CD4-positive, CD25-positive, alpha-beta regulatory T cell (primary cell): ENCODE measurements around the gene ANXA5. TPM values are rescaled to one million over a fixed set of nuclear protein-coding genes. Genes with fewer than 3 reads are reported as not detected.
"Not testable (repeated sequence)": the region's sequence is repeated elsewhere in the genome, so short reads cannot be mapped to it uniquely, and the experiment has no call there.

Experiments used
- ATAC-seq, 2 donors: fragments of 150-1000 bp; cut with Tn5 transposase; one replicate each; pipeline ENCODE4 v1.10.0; 2021; ENCODE audit warnings: low read depth in 2 of 2, moderate number of reproducible peaks in 2 of 2, moderate library complexity in 1 of 2
- DNase-seq, 3 donors: peaks; one replicate each; pipeline versions ENCODE4 v3.0.0 to v3.0.0-alpha.2; 2012 to 2022; ENCODE audit warnings: mixed read lengths in 1 of 3
- H3K27ac ChIP-seq: one replicate; pipeline ENCODE4 v1.7.0; 2013; ENCODE audit warnings: mild to moderate bottlenecking, low read length; ENCODE audit not compliant: insufficient read depth, poor library complexity, severe bottlenecking
- H3K27me3 ChIP-seq: one replicate; pipeline ENCODE4 v1.7.0; 2013; ENCODE audit warnings: low read length; ENCODE audit not compliant: control insufficient read depth, insufficient read depth
- H3K36me3 ChIP-seq: one replicate; pipeline ENCODE4 v1.7.0; 2013; ENCODE audit warnings: mild to moderate bottlenecking, low read length, moderate library complexity; ENCODE audit not compliant: control insufficient read depth, insufficient read depth
- H3K4me1 ChIP-seq: 2 replicates; pipeline ENCODE4 v1.7.0; 2013; ENCODE audit warnings: mild to moderate bottlenecking, low read length; ENCODE audit not compliant: insufficient read depth, control insufficient read depth, poor library complexity, severe bottlenecking
- H3K4me3 ChIP-seq: one replicate; pipeline ENCODE4 v1.7.0; 2013; ENCODE audit warnings: low read depth, mild to moderate bottlenecking, low read length, moderate library complexity
- H3K9me3 ChIP-seq, 2 experiments: 1 replicate in 1 of 2; 2 replicates in 1 of 2; pipeline ENCODE4 v1.7.0; 2013; ENCODE audit warnings: low read length in 2 of 2, mild to moderate bottlenecking in 1 of 2, moderate library complexity in 1 of 2; ENCODE audit not compliant: control insufficient read depth in 2 of 2
- H3K27ac Mint-ChIP-seq, 3 donors: one replicate each; pipeline ENCODE4 v1.8.0; 2020 to 2022; ENCODE audit warnings: mild to moderate bottlenecking in 3 of 3, mixed read lengths in 3 of 3, moderate library complexity in 2 of 3
- H3K27me3 Mint-ChIP-seq: one replicate; pipeline ENCODE4 v1.8.0; 2022; ENCODE audit warnings: mild to moderate bottlenecking, mixed read lengths
- H3K36me3 Mint-ChIP-seq: one replicate; pipeline ENCODE4 v1.8.0; 2020; ENCODE audit warnings: mixed read lengths
- H3K4me1 Mint-ChIP-seq, 4 donors: one replicate each; pipeline ENCODE4 v1.8.0; 2020 to 2022; ENCODE audit warnings: mixed read lengths in 4 of 4, mild to moderate bottlenecking in 1 of 4
- H3K4me3 Mint-ChIP-seq, 4 donors: one replicate each; pipeline ENCODE4 v1.8.0; 2020 to 2022; ENCODE audit warnings: mild to moderate bottlenecking in 4 of 4, mixed read lengths in 4 of 4, moderate library complexity in 3 of 4
- H3K9me3 Mint-ChIP-seq, 7 donors: one replicate each; pipeline ENCODE4 v1.8.0; 2020 to 2022; ENCODE audit warnings: mixed read lengths in 7 of 7, mild to moderate bottlenecking in 3 of 7, moderate library complexity in 2 of 7
- polyA plus RNA-seq, 4 donors: library from polyadenylated mRNA; unstranded; fragments of 300-500 nt; fragmentation: Illumina TruSeq; gene quantifications; one replicate each; pipeline ENCODE4 v1.2.3, GENCODE V29; 2021
- total RNA-seq: library from RNA; stranded (reverse); gene quantifications from one replicate; pipeline ENCODE4 v1.2.3, GENCODE V29; 2022

The ANXA5 gene
- total and polyA plus RNA-seq, 5 donors from 2014 or later, result 125 to 380 (median 226) TPM

DNA sequence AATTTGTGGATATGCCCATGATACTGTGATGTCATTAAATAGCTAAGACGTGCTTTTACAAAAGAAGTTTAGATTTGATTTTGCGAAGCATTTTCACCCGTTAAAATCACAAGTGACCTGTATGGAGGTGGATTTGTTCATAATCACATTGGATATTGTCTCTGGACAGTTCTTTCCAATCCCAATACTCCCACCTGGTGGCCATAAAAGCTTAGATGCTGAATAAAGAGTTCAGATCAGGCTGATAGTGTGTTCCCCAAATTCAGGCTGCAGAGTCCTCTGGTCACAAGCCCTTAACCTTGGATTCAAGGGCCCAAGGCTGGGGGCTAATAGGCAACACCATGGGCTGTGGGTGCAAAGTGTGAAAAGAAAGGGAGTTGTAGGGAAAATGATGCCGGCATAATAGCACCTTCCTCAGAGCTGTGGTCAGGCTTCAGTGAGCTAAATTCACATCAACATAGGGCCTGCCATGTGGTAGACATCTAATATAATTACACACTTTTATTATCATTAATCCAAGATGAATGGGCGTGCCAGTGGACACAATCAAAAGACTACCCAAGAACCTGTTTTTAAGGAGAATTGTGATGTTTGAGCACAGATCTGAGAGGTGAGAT, 40.1 kb upstream of the ANXA5 start:
- H3K4me1 ChIP-seq, result no peaks in the 10 kb centered on the region
- H3K27ac ChIP-seq, result no peak overlapping the region
- Mint-ChIP-seq H3K9me3 (no peaks in the 10 kb centered on the region), H3K4me1 (no peaks in the 10 kb centered on the region), H3K27ac (no peak overlapping the region), H3K36me3 (no peaks in the 10 kb centered on the region), H3K27me3 (peaks cover under 1% of the 10 kb centered on the region), H3K4me3 (no peak overlapping the region)
- no peaks in the 10 kb centered on the region for H3K9me3 ChIP-seq
- DNase-seq, result peak in 2 of 3 donors; percentile 13 to 40
- no peak overlapping the region for H3K4me3 ChIP-seq
- peaks cover 12% of the 10 kb centered on the region for H3K27me3 ChIP-seq
- ATAC-seq, result no peak
- no peaks in the 10 kb centered on the region for H3K36me3 ChIP-seq

DNA sequence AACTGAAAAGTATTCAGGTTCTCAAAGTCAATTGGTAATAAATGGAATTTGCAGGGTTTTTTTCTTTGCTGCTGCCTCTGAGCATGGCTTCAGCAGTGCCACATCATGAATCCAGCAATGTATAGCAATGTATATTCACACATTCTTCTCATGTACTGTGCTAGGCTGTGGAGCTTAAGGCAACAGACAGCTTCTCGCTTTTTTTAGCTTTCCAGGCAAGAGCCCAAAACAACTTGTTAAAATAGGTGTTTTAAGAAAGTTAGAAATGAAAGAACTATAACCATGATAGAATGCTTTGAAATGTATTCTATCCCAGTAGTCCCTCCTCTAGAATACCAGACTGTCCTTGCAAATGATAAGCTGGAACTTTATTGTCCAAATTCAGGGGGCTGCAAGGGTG, 37.8 kb upstream of the ANXA5 start:
- Mint-ChIP-seq H3K4me3 (no peak overlapping the region), H3K9me3 (peaks cover 0 to 4% (median 0%) of the 10 kb centered on the region in 7 donors), H3K36me3 (no peaks in the 10 kb centered on the region)

DNA sequence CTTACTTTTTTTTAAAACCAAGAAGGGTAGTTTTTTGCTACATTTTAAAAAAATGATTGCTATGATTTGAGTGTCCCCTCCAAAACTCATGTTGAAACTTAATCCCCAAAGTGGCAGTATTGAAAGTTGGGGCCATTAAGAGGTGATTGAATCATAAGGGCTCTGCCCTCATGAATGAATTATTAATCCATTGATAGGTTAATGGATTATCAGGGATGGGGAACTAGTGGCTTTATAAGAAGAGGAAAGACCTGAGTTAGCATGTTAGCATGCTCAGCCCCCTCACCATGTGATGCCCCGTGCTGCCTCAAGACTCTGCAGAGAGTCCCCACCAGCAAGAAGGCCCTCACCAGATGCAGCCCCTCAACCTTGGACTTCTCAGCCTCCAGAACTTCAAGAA, 37.2 kb upstream of the ANXA5 start:
- Mint-ChIP-seq H3K4me1 (no peaks in the 10 kb centered on the region), H3K36me3 (no peaks in the 10 kb centered on the region), H3K27me3 (no peaks in the 10 kb centered on the region), H3K27ac (no peak overlapping the region), H3K4me3 (no peak overlapping the region), H3K9me3 (peaks cover 0 to 4% (median 0%) of the 10 kb centered on the region in 7 donors)
- Histone ChIP-seq H3K4me3 (no peak overlapping the region), H3K27ac (no peak overlapping the region), H3K9me3 (no peaks in the 10 kb centered on the region), H3K4me1 (no peaks in the 10 kb centered on the region), H3K27me3 (peaks cover 9% of the 10 kb centered on the region), H3K36me3 (no peaks in the 10 kb centered on the region)
- ATAC-seq (no peak), DNase-seq (no peak)

More for the DNA sequence above, 37.8 kb upstream of the ANXA5 start:
- H3K27me3 ChIP-seq, result peaks cover 9% of the 10 kb centered on the region
- no peaks in the 10 kb centered on the region for H3K4me1 Mint-ChIP-seq
- H3K27ac ChIP-seq, result no peak overlapping the region
- DNase-seq (no peak), ATAC-seq (no peak)
- H3K4me1 ChIP-seq, result no peaks in the 10 kb centered on the region
- no peaks in the 10 kb centered on the region for H3K27me3 Mint-ChIP-seq
- H3K27ac Mint-ChIP-seq, result no peak overlapping the region
- no peak overlapping the region for H3K4me3 ChIP-seq
- H3K9me3 ChIP-seq, result no peaks in the 10 kb centered on the region
- H3K36me3 ChIP-seq, result no peaks in the 10 kb centered on the region

DNA sequence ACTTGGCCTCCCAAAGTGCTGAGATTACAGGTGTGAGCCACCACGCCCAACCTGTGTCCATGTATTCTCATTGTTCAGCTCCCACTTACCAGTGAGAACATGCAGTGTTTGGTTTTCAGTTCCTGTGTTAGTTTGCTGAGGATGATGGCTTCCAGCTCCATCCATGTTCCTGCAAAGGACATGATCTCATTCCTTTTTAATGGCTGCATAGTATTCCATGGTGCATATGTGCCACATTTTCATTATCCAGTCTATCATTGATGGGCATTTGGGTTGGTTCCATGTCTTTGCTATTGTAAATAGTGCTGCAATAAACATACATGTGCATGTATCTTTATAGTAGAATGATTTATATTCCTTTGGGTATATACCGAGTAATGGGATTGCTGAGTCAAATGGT, 33.0 kb upstream of the ANXA5 start:
- H3K9me3 Mint-ChIP-seq, H3K4me1 ChIP-seq, DNase-seq, H3K4me3 ChIP-seq, H3K36me3 ChIP-seq, H3K4me3 Mint-ChIP-seq, H3K36me3 Mint-ChIP-seq, ATAC-seq, H3K27ac ChIP-seq, H3K27ac Mint-ChIP-seq, H3K27me3 ChIP-seq, H3K27me3 Mint-ChIP-seq, H3K9me3 ChIP-seq: not testable (repeated sequence)
- peaks cover 0 to 12% (median 2%) of the 10 kb centered on the region in 4 donors for H3K4me1 Mint-ChIP-seq

DNA sequence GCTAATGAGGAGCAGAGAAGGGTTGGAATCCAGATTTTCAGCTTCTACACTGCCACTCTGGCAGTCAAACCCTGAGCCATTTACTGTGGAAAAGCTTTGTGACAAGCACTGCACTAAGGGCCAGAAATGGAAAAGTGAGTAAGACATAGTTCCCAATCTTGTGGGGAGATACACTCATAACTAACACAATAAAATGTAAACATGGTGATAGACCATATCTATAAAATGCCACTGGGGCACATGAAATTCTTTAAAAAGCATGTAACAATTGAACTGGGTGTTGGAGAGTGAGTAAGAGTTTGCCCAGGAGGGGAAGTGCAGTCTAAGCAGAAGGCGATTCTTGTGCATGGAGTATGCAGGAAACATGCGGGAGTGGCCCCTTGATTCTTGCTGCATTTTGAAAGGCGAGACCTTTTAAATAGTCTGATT, 32.0 kb upstream of the ANXA5 start:
- Histone ChIP-seq H3K36me3 (no peaks in the 10 kb centered on the region), H3K4me3 (no peak overlapping the region), H3K27ac (no peak overlapping the region), H3K4me1 (no peaks in the 10 kb centered on the region), H3K9me3 (no peaks in the 10 kb centered on the region), H3K27me3 (peaks cover 3% of the 10 kb centered on the region)
- Mint-ChIP-seq H3K4me1 (peaks cover 0 to 12% (median 2%) of the 10 kb centered on the region in 4 donors), H3K27ac (no peak overlapping the region), H3K9me3 (peaks cover 0 to 4% (median 0%) of the 10 kb centered on the region in 7 donors), H3K36me3 (no peaks in the 10 kb centered on the region), H3K4me3 (no peak overlapping the region), H3K27me3 (peaks cover 14% of the 10 kb centered on the region)
- ATAC-seq, result no peak
- DNase-seq, result no peak

DNA sequence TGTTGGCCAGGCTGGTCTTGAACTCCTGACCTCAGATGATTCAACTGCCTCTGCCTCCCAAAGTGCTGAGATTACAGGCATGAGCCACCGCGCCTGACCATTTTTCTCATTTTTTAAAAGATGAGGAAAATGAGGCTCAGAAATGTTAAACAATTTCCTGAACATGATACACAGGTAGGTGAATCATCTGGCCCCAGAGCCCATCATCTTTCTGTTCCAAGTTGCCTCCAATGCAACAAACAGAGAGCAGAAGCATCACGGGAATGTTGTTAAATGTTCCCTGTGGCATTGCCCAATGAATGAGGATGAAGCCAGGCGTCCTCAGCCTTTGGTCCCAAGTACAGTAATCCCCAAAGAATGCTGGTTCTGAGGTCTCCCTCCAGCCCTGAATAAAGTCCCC, 31.3 kb upstream of the ANXA5 start:
- Histone ChIP-seq H3K36me3 (no peaks in the 10 kb centered on the region), H3K27ac (no peak overlapping the region), H3K4me1 (no peaks in the 10 kb centered on the region), H3K4me3 (no peak overlapping the region), H3K9me3 (no peaks in the 10 kb centered on the region), H3K27me3 (peaks cover 3% of the 10 kb centered on the region)
- Mint-ChIP-seq H3K27ac (no peak overlapping the region), H3K4me3 (no peak overlapping the region), H3K27me3 (peaks cover 14% of the 10 kb centered on the region), H3K9me3 (peaks cover 0 to 4% (median 0%) of the 10 kb centered on the region in 7 donors), H3K4me1 (peaks cover 0 to 12% (median 2%) of the 10 kb centered on the region in 4 donors), H3K36me3 (no peaks in the 10 kb centered on the region)
- ATAC-seq, result no peak
- no peak for DNase-seq

DNA sequence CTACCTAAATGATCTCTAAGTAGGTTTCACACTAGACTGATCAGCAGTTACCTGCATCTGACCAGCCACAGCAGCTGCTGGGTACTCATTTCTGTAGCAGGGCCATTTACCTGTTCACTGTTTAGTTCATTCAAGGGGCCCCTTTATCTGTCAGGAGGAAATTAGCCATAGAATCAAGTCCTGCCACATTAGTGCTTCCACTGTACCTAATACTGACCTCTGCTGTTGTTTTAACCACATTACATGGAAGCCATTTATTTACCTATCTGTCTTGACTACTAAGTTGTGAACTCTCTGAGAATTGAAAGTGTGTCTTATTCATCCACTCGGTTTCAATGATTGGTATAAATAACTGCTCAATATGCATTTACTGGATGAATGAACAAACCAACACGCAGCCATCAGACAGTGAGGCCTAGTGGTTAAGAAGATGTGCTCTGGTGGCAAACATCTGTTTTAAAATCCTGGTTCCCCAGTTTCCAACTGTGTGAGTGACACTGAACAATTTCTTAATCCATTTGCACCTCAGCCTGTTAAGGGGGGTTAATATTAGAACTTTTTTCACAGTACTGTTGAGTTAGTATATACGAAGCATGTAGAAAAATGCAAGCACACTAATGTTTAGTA, 30.0 kb upstream of the ANXA5 start:
- H3K4me3 Mint-ChIP-seq, result no peak overlapping the region
- H3K36me3 ChIP-seq, result no peaks in the 10 kb centered on the region
- no peaks in the 10 kb centered on the region for H3K4me1 ChIP-seq
- peaks cover 0 to 4% (median 0%) of the 10 kb centered on the region in 7 donors for H3K9me3 Mint-ChIP-seq
- H3K27me3 Mint-ChIP-seq, result peaks cover 14% of the 10 kb centered on the region
- no peaks in the 10 kb centered on the region for H3K27me3 ChIP-seq
- peaks cover 0 to 12% (median 2%) of the 10 kb centered on the region in 4 donors for H3K4me1 Mint-ChIP-seq
- H3K27ac ChIP-seq, result no peak overlapping the region
- H3K36me3 Mint-ChIP-seq, result no peaks in the 10 kb centered on the region
- ATAC-seq (peak; percentile 81 to 83), DNase-seq (peak in 2 of 3 donors; percentile 56 to 72)
- no peak overlapping the region for H3K27ac Mint-ChIP-seq
- H3K4me3 ChIP-seq, result no peak overlapping the region
- H3K9me3 ChIP-seq, result no peaks in the 10 kb centered on the region

DNA sequence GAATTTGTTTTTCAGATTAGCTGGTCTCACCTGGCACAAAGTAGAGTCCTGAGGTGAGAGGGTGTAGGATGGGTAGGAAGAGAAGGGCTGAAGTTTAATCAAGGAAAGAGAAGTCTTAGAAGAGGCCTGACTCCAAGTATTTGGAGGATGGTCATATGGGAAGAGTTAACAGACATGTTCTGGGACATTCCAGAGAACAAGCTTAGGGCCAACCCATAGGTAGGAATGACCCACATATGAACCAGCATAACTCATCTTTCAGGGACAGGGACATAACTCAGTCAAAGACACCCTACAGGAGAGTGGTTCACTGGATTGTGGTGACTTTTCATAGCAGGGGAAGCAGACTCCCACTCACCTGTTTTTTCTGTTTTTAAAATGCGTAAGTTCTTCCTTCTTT, 27.9 kb upstream of the ANXA5 start:
- Histone ChIP-seq H3K36me3 (no peaks in the 10 kb centered on the region), H3K9me3 (no peaks in the 10 kb centered on the region), H3K27ac (no peak overlapping the region), H3K4me1 (no peaks in the 10 kb centered on the region), H3K4me3 (no peak overlapping the region), H3K27me3 (no peaks in the 10 kb centered on the region)
- no peaks in the 10 kb centered on the region for H3K36me3 Mint-ChIP-seq
- ATAC-seq (no peak), DNase-seq (no peak)
- peak overlapping the region in 1 of 3 donors; percentile 23 for H3K27ac Mint-ChIP-seq
- no peaks in the 10 kb centered on the region for H3K9me3 Mint-ChIP-seq
- no peak overlapping the region for H3K4me3 Mint-ChIP-seq
- H3K4me1 Mint-ChIP-seq, result peaks cover 0 to 12% (median 2%) of the 10 kb centered on the region in 4 donors
- peaks cover 17% of the 10 kb centered on the region for H3K27me3 Mint-ChIP-seq
